ENCODE data around the gene STON2. TPM values are rescaled to one million over a fixed set of nuclear protein-coding genes. Genes with fewer than 3 reads are reported as not detected.

STON2 gene
- total RNA-seq, 2 experiments from 2014 or later = 0.08 to 0.32 TPM

DNA sequence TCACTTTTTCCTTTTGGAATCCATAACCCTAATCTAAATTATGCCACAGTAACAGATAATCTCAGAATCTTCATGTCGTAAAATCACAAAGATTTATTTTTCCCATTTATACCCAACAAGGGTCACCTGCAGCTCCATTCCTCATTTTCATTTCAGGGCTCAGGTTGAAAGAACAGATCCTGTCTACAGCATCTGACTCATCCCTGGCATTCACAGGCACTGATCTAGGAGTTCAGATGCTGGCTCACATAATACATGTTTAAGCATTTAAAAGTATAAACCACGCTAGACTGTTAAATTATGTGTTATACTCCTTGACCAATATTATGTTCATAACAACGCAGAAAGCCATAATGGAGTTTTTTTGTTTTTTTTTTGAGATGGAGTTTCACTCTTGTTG, 58.3 kb downstream of the STON2 start:
- ChIA-PET CTCF (no interaction called here), POLR2A (no interaction called here)

DNA sequence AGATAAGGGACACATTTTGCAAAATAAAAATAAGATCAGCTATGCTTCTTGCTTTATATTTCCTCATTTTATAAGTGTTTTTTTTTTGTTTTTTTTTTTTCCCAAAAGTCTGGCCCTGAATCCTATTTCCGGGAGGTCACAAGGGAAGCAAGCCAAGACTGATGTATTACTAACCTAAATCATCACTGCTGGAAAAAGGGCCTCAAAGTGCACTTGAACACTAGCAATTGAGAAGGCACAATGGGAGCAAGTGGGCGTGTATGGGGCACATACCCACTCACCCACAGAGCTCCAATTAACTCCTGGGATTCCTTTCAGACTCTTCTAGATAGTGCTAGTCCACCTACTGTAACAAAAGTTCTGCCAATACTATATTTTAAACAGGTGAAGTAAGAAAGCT, 58.8 kb downstream of the STON2 start:
- ChIA-PET CTCF (interaction anchor here (0.6 kb wide), 2 partner anchors 52 to 1244 kb away, joined by 3 to 4 read pairs; no protein-coding TSS in a partner anchor), POLR2A (no interaction called here)

DNA sequence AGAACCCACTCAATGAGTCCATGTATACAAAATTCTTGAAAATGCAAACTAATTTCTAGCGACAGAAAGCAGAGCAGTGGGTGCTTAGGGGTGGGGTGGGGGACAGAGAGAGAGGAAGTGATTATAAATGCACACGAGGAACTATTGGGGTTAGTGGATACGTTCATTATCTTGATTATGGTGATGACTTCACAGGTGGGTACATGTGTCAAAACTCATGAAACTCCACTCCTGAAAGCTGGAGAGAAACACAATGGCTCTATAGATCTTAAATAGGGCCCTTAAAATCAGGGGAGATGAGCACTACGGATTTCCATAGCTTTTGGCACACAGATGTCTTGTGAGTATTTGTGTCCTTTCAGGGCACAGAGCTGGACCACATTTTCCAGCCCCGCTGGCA, 59.9 kb downstream of the STON2 start:
- CTCF ChIA-PET = no interaction called here

DNA sequence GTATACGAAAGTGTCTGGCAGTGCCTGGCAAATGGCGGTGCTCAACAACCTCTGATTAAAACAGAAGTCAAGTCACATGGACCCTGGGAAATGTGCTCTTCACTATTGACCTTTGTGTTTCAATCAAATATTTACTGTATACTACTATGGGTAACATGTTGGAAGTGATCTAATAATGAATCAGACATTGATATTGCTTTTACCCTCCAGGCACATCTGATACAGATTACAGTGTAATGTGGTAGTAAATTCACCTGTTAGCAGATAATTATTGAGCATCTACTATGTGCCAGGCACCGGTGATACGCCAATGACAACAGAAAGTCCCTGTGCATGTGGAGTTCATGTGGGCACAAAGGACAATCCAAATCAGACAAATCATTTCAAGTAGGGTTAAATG, 63.1 kb downstream of the STON2 start:
- ChIA-PET POLR2A (no interaction called here), CTCF (no interaction called here)

More for the DNA sequence above, 59.9 kb downstream of the STON2 start:
- POLR2A ChIA-PET = no interaction called here

DNA sequence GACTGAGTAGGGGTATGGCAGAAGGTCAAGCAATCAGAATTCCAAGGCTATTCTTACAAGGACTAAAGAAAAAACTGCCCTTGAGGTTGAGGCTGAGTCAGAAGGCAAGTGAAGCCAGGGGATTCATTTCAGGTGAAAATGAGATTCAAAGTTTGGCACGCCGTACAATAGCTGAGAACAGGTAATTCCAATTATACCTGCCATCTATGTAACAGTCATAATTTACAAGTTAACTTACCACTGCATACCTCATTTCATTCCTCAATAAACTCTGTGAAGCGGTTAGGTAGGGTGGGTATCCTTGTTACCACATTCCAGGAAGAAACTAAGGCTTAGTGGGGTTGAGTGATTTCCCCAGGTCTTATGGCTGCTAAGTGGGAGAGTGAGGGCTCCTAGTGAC, 64.1 kb downstream of the STON2 start:
- POLR2A ChIA-PET = no interaction called here
- CTCF ChIA-PET = no interaction called here

DNA sequence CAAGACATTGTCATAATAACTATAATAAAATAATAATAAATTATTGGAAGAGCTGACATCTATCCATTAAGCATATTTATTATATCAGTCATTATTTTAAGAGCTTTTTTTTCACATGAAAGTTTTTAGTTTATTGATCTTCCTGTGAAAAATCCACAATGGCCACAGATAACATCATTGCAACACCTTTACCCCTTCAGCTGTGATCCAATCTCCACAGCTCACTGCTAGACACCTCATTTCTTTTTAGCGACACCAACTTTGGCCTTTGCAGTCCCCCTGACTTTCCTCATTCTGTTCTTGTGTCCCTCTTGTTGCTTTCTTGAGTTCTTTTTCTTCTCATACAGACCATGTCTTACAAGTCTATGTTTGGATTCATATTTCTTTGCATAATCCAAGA, 67.4 kb downstream of the STON2 start:
- ChIA-PET CTCF (interaction anchor here (0.5 kb wide), 1 partner anchor 70 kb away, joined by 6 read pairs; no protein-coding TSS in a partner anchor), POLR2A (no interaction called here)

DNA sequence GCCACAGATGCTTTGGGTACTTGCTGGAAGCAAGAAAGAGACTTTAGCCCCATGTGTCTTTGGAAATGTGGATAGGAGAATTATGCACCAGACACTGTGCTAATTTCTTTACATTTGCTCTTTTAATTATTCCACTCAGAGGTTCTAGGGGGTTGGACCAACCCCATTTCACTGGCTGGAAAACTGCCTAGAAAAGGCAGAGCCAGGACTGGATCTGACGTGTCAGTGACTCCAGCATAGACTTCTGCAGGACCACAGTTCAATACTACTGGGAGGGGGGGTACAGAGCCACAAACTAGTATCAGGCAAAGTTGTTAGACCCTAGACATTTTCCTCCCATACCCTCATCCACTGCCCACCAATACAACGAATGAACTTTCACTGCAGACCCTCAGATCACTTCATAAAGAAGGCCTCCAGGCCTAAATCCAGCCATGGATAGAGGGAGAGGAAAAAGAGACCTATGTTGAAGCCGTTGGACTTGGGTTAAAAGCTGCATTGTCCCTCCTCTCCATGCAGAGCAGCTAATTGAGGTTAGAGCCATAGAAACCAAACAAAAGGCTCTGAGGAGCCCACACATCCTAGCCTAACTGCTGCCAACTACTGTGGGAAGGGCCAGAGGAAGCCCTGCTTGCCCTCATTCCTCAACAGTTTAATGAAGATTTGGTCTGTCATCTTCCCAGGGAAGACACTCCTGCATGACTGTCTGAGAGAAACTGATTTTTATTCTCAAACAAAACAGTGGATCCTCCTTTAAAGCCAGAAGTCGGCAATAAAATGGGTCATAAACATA, 68.7 kb downstream of the STON2 start:
- CTCF ChIA-PET = no interaction called here
- POLR2A ChIA-PET = no interaction called here

DNA sequence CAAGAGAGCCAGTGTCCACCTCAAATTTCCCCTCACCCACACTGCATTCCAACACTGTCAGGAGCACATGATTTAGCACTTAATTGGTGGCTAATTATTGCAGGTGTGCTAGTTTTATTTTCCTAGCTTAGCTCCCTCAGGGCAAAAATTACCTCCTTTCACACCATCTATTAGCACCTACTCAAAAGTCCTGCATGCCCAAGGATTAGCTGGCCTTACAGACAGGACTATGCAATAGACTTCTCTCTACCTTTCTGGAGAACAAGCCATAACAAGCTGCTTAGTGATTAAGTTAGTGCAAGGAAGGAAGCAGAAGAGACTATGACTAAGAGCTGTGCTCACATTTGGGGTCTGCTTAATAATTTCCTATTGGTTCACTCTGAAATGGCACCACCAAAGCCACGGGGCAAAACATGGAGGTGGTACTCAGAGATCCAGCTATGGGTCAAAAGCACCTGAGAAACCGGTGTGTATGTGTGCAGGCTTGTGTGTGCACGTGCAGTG, 69.5 kb downstream of the STON2 start:
- ChIA-PET CTCF (no interaction called here), POLR2A (no interaction called here)

DNA sequence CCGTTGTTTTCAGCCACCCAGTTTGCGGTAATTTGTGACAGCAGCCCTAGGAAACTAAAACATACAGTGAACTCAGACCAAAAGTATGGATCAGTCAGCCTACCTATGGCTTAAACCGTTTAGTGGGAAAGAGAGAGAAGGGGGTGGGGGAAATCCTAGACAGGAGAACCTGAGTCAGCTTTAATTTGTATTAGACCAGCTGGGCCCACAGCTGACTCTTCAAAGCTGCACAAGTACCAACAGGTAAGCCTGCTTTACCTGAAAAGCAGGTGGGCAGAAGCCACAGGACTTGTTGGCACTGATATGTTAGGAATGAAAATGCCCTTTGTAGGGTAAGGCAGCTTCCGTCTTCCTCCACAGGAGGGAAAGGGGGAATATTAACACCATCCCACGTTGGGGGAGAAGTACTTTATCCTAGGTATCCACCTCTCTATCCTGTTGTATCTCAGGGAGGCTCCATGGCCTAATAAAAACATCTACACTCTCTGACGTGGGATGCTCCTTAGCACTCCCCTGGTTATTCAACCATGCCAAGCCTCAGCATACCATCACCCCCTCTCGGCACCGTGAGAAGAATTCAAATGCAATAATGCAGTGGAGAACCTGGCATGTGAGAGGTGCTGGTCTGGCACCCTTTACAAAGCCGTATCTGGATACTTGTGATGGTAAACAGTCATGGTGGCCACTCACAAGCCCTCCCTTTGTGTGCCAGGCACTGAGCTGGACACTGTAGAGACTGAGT, 70.3 kb downstream of the STON2 start:
- ChIA-PET CTCF (no interaction called here), POLR2A (no interaction called here)

DNA sequence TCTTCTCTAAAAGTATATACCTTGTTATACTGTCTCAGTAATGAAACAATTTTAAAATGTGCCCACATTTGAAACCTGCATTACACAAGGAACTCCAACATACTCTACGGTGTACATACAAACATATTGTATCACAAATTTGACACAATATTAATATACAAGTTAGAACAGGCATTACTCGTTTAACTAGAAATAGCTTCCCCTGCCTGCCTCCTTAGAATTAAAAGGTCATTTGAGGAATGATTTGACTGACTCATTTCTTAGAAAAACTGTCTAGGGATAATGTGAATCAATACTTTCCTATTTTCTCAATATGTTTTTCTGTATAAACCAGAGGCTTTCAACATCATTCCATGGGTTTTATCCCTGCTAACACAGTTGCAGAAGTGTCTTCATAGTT, 73.7 kb downstream of the STON2 start:
- POLR2A ChIA-PET = no interaction called here
- CTCF ChIA-PET = no interaction called here

DNA sequence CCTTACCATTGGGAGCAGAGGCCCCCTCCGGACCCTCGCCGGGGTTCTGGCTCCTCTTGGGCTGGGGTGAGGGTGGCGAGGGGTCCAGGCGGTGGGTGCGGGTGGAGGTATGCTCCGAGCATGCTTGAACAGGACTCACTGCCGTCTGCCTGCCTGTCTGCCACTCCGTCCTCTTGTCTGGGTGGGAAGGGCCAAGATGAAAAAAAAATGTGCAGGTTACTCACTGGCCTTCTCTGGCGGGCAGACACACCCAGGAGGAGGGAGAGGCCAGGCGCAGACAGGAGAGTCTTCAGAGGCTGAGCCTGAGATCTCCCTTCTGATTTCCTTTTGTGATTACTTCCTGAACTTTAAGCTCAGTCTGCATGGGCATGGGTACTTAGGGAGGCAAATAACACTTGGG, 76.1 kb downstream of the STON2 start:
- ChIA-PET CTCF (no interaction called here), POLR2A (no interaction called here)

DNA sequence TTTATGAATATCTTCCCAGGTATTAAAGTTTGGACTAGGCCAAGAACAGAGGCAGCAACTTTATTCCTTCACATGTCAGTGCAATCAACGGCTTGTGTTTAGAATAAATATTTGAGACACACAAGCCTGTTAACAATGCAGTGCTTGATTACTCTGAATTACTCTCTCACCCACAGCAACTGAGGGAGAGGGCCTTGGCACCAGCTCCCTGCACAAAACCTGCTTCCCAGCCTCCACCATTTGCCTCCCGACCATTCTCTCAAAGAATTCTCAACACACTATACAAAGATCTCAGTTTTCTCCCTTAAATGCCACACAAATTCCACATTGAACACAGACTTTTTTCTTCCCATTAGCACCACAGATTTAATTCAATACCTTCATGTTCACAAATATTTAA, 77.0 kb downstream of the STON2 start:
- POLR2A ChIA-PET = no interaction called here
- CTCF ChIA-PET = no interaction called here

DNA sequence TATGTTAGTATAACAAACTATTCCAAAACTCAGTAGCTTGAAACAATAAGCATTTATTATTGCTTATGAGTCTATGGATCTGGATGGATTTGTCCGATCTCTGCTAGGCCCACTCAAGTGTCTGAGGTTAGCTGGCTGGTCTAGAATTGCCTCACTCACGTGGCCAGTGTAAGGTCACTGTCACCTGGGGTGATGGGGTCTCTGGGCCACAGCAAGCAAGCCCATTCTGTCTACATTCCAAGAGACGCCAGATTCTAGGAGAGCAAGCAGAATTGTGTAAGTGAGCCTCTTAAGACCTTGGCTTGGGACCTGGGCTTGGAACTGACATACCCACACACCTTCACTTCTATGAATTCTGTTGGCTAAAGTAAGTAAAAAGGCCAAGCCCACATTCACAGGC, 80.2 kb downstream of the STON2 start:
- ChIA-PET POLR2A (no interaction called here), CTCF (no interaction called here)

DNA sequence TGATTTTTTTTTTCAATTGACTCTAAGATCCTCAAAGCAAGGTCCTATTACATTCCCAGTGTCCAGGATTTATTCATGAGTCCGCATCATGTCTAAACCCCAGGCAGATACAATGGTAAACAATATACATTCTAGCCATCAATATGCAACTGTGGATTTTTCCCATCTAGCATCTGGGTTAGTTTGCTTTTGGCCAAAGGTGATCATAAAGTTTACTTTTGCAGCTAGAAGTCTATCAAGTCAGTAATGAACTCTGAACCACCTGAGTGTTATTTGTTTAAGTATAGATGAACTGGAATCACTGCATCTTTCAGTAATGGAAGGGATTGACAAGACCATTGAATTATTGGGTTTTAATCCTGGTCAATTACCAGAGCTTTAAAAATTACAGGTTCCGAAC, 80.8 kb downstream of the STON2 start:
- ChIA-PET CTCF (no interaction called here), POLR2A (no interaction called here)

DNA sequence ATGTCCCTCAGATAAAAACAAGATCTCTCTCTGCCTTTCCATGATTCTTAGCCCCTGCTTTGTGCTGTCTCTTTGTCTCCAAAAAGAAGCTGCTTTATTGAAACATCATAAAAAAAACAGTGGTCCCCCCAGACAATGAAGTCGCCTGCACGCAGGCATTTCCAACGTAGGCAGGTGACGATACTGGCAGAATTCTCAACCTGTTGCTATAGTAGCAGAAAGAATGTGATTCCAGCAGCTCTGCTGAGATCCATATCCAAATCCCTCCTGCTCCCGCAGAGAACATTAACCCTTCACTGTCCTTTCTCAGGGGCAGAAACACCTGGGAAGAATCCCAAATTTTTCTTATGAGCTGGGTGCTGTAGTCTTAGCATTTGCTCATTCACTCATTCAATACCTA, 84.8 kb downstream of the STON2 start:
- CTCF ChIA-PET = no interaction called here

DNA sequence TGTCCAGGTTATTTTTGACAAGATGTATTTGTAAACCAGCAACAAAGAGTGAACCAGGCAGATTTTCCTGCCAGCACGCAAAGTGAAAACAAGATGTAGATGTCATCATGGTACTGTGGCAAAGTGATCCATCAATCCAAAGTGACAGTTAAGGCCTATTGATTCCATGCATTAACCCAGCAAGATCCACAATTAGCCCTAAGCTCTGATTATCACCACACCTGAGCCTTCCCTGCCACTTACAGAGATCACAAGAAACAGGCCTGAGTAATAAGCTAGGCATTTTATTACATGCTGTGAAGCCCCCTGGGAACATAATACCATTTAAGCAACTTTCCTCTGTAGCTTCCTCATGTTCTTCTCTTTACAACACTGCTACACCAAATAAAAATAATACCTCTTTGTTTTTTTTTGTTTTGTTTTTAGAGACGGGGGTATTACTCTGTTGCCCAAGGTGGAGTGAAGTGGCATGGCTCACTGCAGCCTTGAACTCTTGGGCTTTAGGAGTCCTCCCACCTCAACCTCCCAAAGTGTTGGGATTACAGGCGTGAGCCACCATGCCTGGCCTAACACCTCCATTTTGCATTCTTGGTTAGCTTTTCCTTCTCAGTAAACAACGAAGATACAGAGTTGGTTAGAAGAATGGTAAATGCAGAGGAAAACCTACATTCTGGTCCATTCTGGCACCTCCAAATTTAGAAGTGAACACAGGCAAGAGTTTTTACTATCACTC, 85.5 kb downstream of the STON2 start:
- POLR2A ChIA-PET = no interaction called here
- CTCF ChIA-PET = no interaction called here

More for the DNA sequence above, 84.8 kb downstream of the STON2 start:
- POLR2A ChIA-PET = no interaction called here

DNA sequence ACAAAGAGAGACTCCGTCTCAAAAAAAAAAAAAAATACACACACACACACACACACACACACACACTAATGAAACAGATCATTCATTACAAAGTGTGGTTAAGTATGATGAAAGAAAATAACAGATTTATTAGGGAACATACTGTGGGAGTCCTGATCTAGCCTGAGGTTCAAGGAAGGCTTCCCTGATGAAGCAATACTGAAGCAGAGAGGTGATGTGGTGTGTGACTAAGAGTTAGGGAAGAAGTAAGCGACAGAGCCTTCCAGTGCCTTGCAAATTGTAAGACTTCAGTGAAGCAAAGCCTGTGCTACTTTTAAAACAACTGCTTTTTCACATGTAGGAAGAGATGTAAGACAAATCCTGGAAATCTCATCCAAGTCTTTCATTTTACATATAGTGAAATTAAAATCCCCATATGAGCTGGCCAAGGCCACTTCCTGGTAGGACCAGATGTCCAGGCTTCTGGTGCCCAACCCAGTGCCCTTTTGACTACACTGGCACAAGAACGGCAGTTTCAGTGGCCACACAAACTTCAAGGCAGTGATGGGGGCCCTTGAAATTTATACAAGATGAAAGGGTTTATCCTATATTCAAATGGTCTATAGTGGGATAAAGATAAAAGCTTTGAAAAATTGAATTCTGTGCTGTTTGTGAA, 86.2 kb downstream of the STON2 start:
- ChIA-PET CTCF (no interaction called here), POLR2A (no interaction called here)

DNA sequence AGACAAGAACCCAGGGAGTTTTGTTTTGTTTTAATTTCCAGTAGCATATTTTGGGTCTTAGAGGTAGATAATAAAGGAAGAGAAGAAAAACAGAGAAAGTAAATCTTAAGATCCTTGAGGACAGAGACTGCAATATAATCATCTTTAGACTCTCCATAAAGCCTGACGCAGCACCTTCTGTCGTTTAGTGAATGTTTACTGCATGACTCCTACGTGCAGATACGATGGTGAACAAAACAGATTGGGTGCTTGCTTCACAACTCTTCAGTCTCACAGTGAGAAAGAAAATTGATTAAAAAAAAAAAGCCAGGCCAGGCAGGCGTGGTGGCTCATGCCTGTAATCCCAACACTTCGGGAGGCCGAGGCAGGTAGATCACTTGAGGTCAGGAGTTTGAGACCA, 86.9 kb downstream of the STON2 start:
- POLR2A ChIA-PET = no interaction called here
- CTCF ChIA-PET = no interaction called here

DNA sequence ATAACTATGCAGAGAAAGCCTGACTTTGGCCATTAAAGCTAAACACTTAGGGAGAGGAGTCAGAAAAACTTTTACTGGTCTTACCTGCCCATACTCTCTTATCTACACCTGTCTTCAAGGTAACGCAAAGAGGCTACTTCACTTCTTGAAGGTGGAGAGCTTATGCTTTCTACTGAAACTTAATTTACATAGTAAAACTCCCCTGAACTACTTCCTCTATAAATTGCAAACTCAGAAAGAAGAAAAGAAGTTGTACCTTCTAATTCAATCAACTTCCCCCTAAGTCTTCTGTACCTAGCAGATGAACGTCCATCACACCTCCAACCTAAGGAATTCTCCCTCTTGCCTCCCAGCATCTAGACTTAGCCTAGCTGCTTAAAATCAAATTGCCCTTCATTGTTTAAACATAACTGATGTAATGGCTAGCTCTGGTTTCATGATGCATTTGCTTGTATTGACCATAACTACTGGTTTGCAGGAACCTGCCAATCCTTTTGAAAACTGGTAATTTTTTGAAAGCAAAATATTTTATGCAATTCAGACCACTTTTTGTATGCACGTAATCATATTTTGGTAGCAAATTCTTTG, 87.7 kb downstream of the STON2 start:
- ChIA-PET POLR2A (no interaction called here), CTCF (no interaction called here)

DNA sequence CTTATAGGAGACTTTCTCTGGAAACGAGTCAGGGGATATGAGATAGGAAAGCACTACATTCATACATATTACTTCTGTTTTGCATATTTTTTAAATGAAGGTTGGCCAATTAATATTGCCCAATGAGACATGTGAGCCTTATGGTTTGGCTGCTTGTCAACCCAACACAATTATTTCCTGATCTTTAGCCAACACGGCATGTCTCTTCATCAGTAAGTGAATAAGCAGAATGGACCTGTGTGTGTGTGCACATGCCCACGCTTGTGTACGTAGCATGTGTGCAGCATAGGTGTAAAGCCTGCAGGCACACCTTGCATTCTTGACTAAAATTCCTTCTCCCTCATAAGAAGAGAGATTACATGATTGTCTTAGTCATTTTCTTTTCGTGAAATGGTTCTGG, 88.3 kb downstream of the STON2 start:
- CTCF ChIA-PET = no interaction called here
- POLR2A ChIA-PET = no interaction called here
